Nephron (organoid): ENCODE measurements around the gene CASP2.
"Not testable (repeated sequence)": the region's sequence is repeated elsewhere in the genome, so short reads cannot be mapped to it uniquely, and the experiment has no call there.

Experiments used
- H3K27ac Mint-ChIP-seq, 3 experiments: 2 replicates each; pipeline ENCODE4 v1.8.0; 2020; ENCODE audit warnings: mixed read lengths in 3 of 3, mild to moderate bottlenecking in 2 of 3, moderate library complexity in 1 of 3
- H3K27me3 Mint-ChIP-seq: 2 replicates; pipeline ENCODE4 v1.8.0; 2021; ENCODE audit warnings: low read depth, mild to moderate bottlenecking, moderate library complexity, mixed read lengths
- H3K36me3 Mint-ChIP-seq: 2 replicates; pipeline ENCODE4 v1.8.0; 2020; ENCODE audit warnings: low read depth, mixed read lengths
- H3K4me1 Mint-ChIP-seq: 2 replicates; pipeline ENCODE4 v1.8.0; 2020; ENCODE audit warnings: mixed read lengths
- H3K4me3 Mint-ChIP-seq, 3 experiments: 2 replicates each; pipeline ENCODE4 v1.8.0; 2020; ENCODE audit warnings: mild to moderate bottlenecking in 3 of 3, mixed read lengths in 3 of 3, moderate library complexity in 2 of 3
- H3K9me3 Mint-ChIP-seq: 2 replicates; pipeline ENCODE4 v1.8.0; 2020; ENCODE audit warnings: mixed read lengths
- TF ChIP-seq, protein P1 (sequence below), 3 experiments: fragments of 200-600 bp; sonication (generic); IDR thresholded peaks; one replicate each; pipeline ENCODE4 v1.5.0; 2021; ENCODE audit warnings: antibody characterized with exemption in 3 of 3; ENCODE audit not compliant: unreplicated experiment in 3 of 3

The CASP2 gene

DNA sequence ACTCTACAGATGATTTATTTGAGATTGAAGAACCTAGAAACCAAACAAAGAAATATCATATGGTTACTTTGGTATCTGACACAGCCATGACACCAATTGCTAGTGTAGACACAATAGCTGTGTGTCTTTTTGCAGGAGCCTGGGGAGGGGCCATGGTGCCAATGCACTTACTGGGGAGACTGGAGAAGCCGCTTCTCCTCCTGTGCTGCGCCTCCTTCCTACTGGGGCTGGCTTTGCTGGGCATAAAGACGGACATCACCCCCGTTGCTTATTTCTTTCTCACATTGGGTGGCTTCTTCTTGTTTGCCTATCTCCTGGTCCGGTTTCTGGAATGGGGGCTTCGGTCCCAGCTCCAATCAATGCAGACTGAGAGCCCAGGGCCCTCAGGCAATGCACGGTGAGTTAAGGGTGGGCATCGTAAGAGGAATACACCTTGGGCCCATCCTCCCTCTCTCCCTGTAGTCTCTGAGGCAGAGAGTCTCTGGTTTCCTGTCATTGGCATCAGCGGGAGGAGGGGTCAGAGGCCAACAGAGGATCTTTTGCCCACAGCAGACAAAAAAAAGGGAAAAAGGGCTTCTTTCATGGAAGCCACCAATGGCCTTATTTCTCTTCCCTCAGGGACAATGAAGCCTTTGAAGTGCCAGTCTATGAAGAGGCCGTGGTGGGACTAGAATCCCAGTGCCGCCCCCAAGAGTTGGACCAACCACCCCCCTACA lies 2.2 kb upstream of the CASP2 start:
- no peaks in the 10 kb centered on the region for H3K27me3 Mint-ChIP-seq
- H3K27ac Mint-ChIP-seq, result peak overlapping the region; percentile 88 to 96 (median 91)
- H3K4me3 Mint-ChIP-seq, result peak overlapping the region; percentile 55 to 83 (median 67)
- H3K36me3 Mint-ChIP-seq, result peaks cover 5% of the 10 kb centered on the region
- H3K9me3 Mint-ChIP-seq, result peaks cover 4% of the 10 kb centered on the region
- peaks cover 50% of the 10 kb centered on the region for H3K4me1 Mint-ChIP-seq
- TF ChIP-seq, protein P1, sequence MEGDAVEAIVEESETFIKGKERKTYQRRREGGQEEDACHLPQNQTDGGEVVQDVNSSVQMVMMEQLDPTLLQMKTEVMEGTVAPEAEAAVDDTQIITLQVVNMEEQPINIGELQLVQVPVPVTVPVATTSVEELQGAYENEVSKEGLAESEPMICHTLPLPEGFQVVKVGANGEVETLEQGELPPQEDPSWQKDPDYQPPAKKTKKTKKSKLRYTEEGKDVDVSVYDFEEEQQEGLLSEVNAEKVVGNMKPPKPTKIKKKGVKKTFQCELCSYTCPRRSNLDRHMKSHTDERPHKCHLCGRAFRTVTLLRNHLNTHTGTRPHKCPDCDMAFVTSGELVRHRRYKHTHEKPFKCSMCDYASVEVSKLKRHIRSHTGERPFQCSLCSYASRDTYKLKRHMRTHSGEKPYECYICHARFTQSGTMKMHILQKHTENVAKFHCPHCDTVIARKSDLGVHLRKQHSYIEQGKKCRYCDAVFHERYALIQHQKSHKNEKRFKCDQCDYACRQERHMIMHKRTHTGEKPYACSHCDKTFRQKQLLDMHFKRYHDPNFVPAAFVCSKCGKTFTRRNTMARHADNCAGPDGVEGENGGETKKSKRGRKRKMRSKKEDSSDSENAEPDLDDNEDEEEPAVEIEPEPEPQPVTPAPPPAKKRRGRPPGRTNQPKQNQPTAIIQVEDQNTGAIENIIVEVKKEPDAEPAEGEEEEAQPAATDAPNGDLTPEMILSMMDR (IDR thresholded peaks at IDR 0.05; ENCODE audit: unreplicated experiment in 3 of 3), result no peak

- Mint-ChIP-seq H3K4me1 (peaks cover 56% of the 10 kb centered on the region), H3K27ac (peak overlapping the region in 2 of 3 experiments; percentile 18 to 24), H3K4me3 (peak overlapping the region; percentile 95 to 99 (median 96)), H3K9me3 (peaks cover 4% of the 10 kb centered on the region), H3K27me3 (no peaks in the 10 kb centered on the region), H3K36me3 (peaks cover 10% of the 10 kb centered on the region)
- TF ChIP-seq, protein P1 (IDR thresholded peaks at IDR 0.05; ENCODE audit: unreplicated experiment in 3 of 3), result no peak
Measured at GRCh38 chr7:143286522-143286890, 1.6 kb upstream of the CASP2 start.

- peak overlapping the region; percentile 95 to 99 (median 96) for H3K4me3 Mint-ChIP-seq
- peaks cover 57% of the 10 kb centered on the region for H3K4me1 Mint-ChIP-seq
- TF ChIP-seq, protein P1 (IDR thresholded peaks at IDR 0.05; ENCODE audit: unreplicated experiment in 3 of 3), result no peak
- H3K9me3 Mint-ChIP-seq, result peaks cover 4% of the 10 kb centered on the region
- no peaks in the 10 kb centered on the region for H3K27me3 Mint-ChIP-seq
- H3K36me3 Mint-ChIP-seq, result peaks cover 18% of the 10 kb centered on the region
- peak overlapping the region; percentile 93 to 96 (median 95) for H3K27ac Mint-ChIP-seq
Measured at GRCh38 chr7:143287339-143287934, 714 bp upstream of the CASP2 start.

- no peaks in the 10 kb centered on the region for H3K27me3 Mint-ChIP-seq
- H3K9me3 Mint-ChIP-seq, result peaks cover 4% of the 10 kb centered on the region
- H3K4me3 Mint-ChIP-seq, result peak overlapping the region; percentile 95 to 99 (median 96)
- H3K36me3 Mint-ChIP-seq, result peaks cover 29% of the 10 kb centered on the region
- H3K27ac Mint-ChIP-seq, result peak overlapping the region; percentile 93 to 96 (median 95)
- TF ChIP-seq, protein P1 (IDR thresholded peaks at IDR 0.05; ENCODE audit: unreplicated experiment in 3 of 3), result no peak
- peaks cover 50% of the 10 kb centered on the region for H3K4me1 Mint-ChIP-seq
Measured at GRCh38 chr7:143288836-143289235, 685 bp downstream of the CASP2 start.

- H3K4me1 Mint-ChIP-seq, result peaks cover 50% of the 10 kb centered on the region
- H3K27me3 Mint-ChIP-seq, result no peaks in the 10 kb centered on the region
- H3K27ac Mint-ChIP-seq, result peak overlapping the region; percentile 93 to 96 (median 95)
- TF ChIP-seq, protein P1 (IDR thresholded peaks at IDR 0.05; ENCODE audit: unreplicated experiment in 3 of 3), result no peak
- peaks cover 4% of the 10 kb centered on the region for H3K9me3 Mint-ChIP-seq
- peak overlapping the region; percentile 95 to 99 (median 96) for H3K4me3 Mint-ChIP-seq
- peaks cover 35% of the 10 kb centered on the region for H3K36me3 Mint-ChIP-seq
Measured at GRCh38 chr7:143289421-143289820, 1.3 kb downstream of the CASP2 start.

DNA sequence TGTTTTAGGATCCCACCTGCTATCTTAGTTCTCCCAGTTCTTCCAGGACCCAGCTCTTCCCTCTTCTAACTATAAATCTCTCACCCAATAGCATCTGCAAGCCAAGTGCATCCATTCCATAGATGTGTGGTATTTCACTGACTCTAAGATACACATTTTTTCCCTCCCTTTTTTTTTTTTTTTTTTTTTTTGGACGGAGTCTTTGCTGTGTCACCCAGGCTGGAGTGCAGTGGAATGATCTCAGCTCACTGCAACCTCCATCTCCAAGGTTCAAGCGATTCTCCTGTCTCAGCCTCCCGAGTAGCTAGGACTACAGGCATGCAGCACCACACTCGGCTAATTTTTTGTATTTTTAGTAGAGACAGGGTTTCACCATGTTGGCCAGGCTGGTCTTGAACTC lies 1.7 kb downstream of the CASP2 start:
- H3K27ac Mint-ChIP-seq, result peak overlapping the region; percentile 59 to 96 (median 93)
- peaks cover 40% of the 10 kb centered on the region for H3K36me3 Mint-ChIP-seq
- H3K27me3 Mint-ChIP-seq, H3K9me3 Mint-ChIP-seq: not testable (repeated sequence)
- peaks cover 48% of the 10 kb centered on the region for H3K4me1 Mint-ChIP-seq
- peak overlapping the region; percentile 95 to 99 (median 96) for H3K4me3 Mint-ChIP-seq
